ENCODE data around the gene ERCC8. TPM values are rescaled to one million over a fixed set of nuclear protein-coding genes. Genes with fewer than 3 reads are reported as not detected.

Gene ERCC8
- total and polyA plus RNA-seq, 2 of the 13 experiments (the other 11 are each of a cell fraction or from before 2014, with no cell fraction given), result 24.4 to 35.2 TPM

- no TSS peak for BruUV-seq (replicated peaks)
- CTCF ChIA-PET (ENCODE audit: low intra/inter-chr PET ratio, low total read pairs), result no interaction called here
- H3K4me2 ChIP-seq (ENCODE audit: low read depth, low read length), result no peak overlapping the region
- no peak overlapping the region for H3K4me3 ChIP-seq (replicated peaks in 1 of 3; ENCODE audit: insufficient read depth in 1 of 3, low read depth in 2 of 3, low read length in 3 of 3)
- H3K27ac ChIP-seq (ENCODE audit: extremely low read length, insufficient read depth, low read length), result no peak overlapping the region
- FAIRE-seq, result no peak
- no peaks in the 10 kb centered on the region for H3K79me2 ChIP-seq (ENCODE audit: insufficient read depth, low read length)
- intact Hi-C loops (cut with micrococcal nuclease; ENCODE audit: unreplicated experiment), result loop anchor here (10.0 kb wide), 1 partner anchor 1259 kb away; no protein-coding TSS in a partner anchor
- ATAC-seq, result no peak
- H3K36me3 ChIP-seq (replicated peaks in 1 of 2; ENCODE audit: control insufficient read depth in 1 of 2, insufficient read depth in 2 of 2, low read length in 2 of 2), result no peaks in the 10 kb centered on the region
- no peak overlapping the region for H3K9ac ChIP-seq (ENCODE audit: insufficient read depth, low read depth, low read length)
- POLR2A ChIA-PET, result no interaction called here
- H3K27me3 ChIP-seq (ENCODE audit: control insufficient read depth in 1 of 2, insufficient read depth in 2 of 2, low read length in 2 of 2), result no peaks in the 10 kb centered on the region
- no peaks in the 10 kb centered on the region; the same call in 1 of the 2 replicates for H3K4me1 ChIP-seq (ENCODE audit: insufficient read depth, low read length)
- no peaks in the 10 kb centered on the region for H4K20me1 ChIP-seq (ENCODE audit: insufficient read depth, low read length)
- H3K9me3 ChIP-seq (ENCODE audit: low read length), result no peaks in the 10 kb centered on the region
- in situ Hi-C loops (cut with HindIII; ENCODE audit: extremely low pct_ligation_motif_present, low pct_unique_long_range_greater_than_20kb), result no loop called here
- TF ChIP-seq HNRNPUL1 (IDR thresholded peaks at IDR 0.05; ENCODE audit: low read depth, low read length) (no peak), FOXK1 (CRISPR knock-in tag; IDR thresholded peaks at IDR 0.05; ENCODE audit: borderline replicate concordance, low read depth) (no peak), NPAS2 (CRISPR knock-in tag; IDR thresholded peaks at IDR 0.05; ENCODE audit: borderline replicate concordance) (no peak), ZNF138 (CRISPR knock-in tag; IDR thresholded peaks at IDR 0.05; ENCODE audit: low read depth) (no peak), LCORL (IDR thresholded peaks at IDR 0.05) (no peak), LCORL (CRISPR knock-in tag; IDR thresholded peaks at IDR 0.05) (no peak), CENPBD1 (CRISPR knock-in tag; IDR thresholded peaks at IDR 0.05; ENCODE audit: borderline replicate concordance, low read depth) (no peak), ARID4A (CRISPR knock-in tag; IDR thresholded peaks at IDR 0.05; ENCODE audit: borderline replicate concordance) (no peak), ZNF740 (CRISPR knock-in tag; IDR thresholded peaks at IDR 0.05) (no peak), ZNF333 (CRISPR knock-in tag; IDR thresholded peaks at IDR 0.05; ENCODE audit: borderline replicate concordance) (no peak), NFRKB (IDR thresholded peaks at IDR 0.05) (no peak), ZSCAN20 (CRISPR knock-in tag; IDR thresholded peaks at IDR 0.05; ENCODE audit: borderline replicate concordance) (no peak), ZNF264 (CRISPR knock-in tag; IDR thresholded peaks at IDR 0.05) (no peak), ZBTB37 (CRISPR knock-in tag; IDR thresholded peaks at IDR 0.05) (no peak), SOX5 (CRISPR knock-in tag; IDR thresholded peaks at IDR 0.05; ENCODE audit: borderline replicate concordance) (no peak), PBX2 (CRISPR knock-in tag; IDR thresholded peaks at IDR 0.05) (no peak), HCFC1 (IDR thresholded peaks at IDR 0.05; ENCODE audit: low read depth, low read length) (no peak)
- DNase-seq (ENCODE audit: low spot score), result no peak
- WGBS (ENCODE audit: low lambda C conversion rate), result 71% methylated on average over 3 of the region's 3 CpGs
- H2AFZ ChIP-seq (ENCODE audit: low read length), result no peak overlapping the region
Measured at GRCh38 chr5:60836131-60836530, 108.7 kb downstream of the ERCC8 start.
